Tibial nerve (tissue), 4 donors: ENCODE data around the gene EMC1. TPM values are rescaled to one million over a fixed set of nuclear protein-coding genes. Genes with fewer than 3 reads are reported as not detected.

ENCODE experiments used
- DNase-seq, 2 donors: peaks; one replicate each; pipeline ENCODE4 v3.0.0-alpha.2; 2019; ENCODE audit warnings: low spot score in 2 of 2
- H3K27ac ChIP-seq, 4 donors: fragments of 200-600 bp; sonication (generic) in 3 of 4; one replicate each; pipeline ENCODE4 v1.5.1; 2017 to 2019; ENCODE audit warnings: mild to moderate bottlenecking in 1 of 4
- H3K27me3 ChIP-seq, 2 donors: fragments of 200-600 bp; sonication (generic) in 1 of 2; one replicate each; pipeline versions ENCODE4 v1.5.1 to v1.6.0; 2017 to 2019
- H3K36me3 ChIP-seq, 3 donors: fragments of 200-600 bp; sonication (generic); one replicate each; pipeline ENCODE4 v1.5.1; 2018 to 2019
- H3K4me1 ChIP-seq, 4 donors: fragments of 200-600 bp; sonication (generic) in 3 of 4; one replicate each; pipeline ENCODE4 v1.5.1; 2017 to 2019
- H3K4me3 ChIP-seq, 4 donors: fragments of 200-600 bp; sonication (generic) in 3 of 4; one replicate each; pipeline ENCODE4 v1.5.1; 2017 to 2019; ENCODE audit warnings: mild to moderate bottlenecking in 1 of 4, moderate library complexity in 1 of 4
- H3K9me3 ChIP-seq, 4 donors: fragments of 200-600 bp; sonication (generic) in 3 of 4; one replicate each; pipeline ENCODE4 v1.5.1; 2017 to 2019
- EP300 ChIP-seq, 2 donors: sonication (generic); formaldehyde crosslinking; IDR thresholded peaks; one replicate each; pipeline ENCODE4 v1.6.1; 2017; ENCODE audit warnings: antibody characterized with exemption in 2 of 2, mild to moderate bottlenecking in 1 of 2
- POLR2A ChIP-seq, 2 donors: fragments of 450-650 bp; IDR thresholded peaks; one replicate each; pipeline ENCODE4 v1.6.1; 2017; ENCODE audit warnings: antibody characterized with exemption in 2 of 2, mild to moderate bottlenecking in 2 of 2, moderate library complexity in 2 of 2
- WGBS, 2 donors: methylation state at CpG; one replicate each; pipeline ENCODE4 v1.1.5; 2018; 5-methylcytosine and 5-hydroxymethylcytosine counted together
- total RNA-seq, 4 donors: library from RNA; depleted of rRNA; stranded (reverse); fragments of >200 nt; gene quantifications; one replicate each; pipeline ENCODE4 v1.1.0, GENCODE V29; 2016
- TF ChIP-seq, protein P1 (sequence below), 5 experiments: fragments of 200-600 bp in 3 of 5; fragments of 450-650 bp in 2 of 5; sonication (generic) in 3 of 5; IDR thresholded peaks; one replicate each; pipeline ENCODE4 v1.5.1; 2016 to 2019; ENCODE audit warnings: antibody characterized with exemption in 5 of 5, mild to moderate bottlenecking in 3 of 5, moderate library complexity in 2 of 5

Gene EMC1
- total RNA-seq, 4 donors from 2014 or later: 25.6 to 46.8 (median 39.1) TPM

DNA sequence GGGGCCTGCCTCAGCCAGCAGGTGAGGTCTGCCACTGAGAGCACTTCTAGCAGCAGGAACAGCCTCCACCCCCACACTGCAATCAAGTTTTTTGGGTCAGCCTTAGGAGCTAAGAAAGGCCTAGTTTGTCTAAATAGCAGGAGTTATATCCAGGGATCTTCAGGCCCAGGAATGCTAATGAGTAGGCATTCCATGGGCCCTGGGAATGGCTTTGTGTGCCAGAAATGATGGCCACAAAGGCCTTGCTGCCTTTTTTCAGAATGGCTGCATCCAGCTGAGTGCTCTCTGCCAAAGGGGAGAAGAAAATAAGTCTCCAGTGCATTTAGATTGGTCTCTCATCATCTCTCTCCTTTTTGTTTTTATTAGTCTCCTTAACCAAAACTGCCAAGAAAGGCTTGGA is 3.1 kb upstream of the EMC1 start:
- no peaks in the 10 kb centered on the region for H3K27me3 ChIP-seq
- no peak overlapping the region for H3K4me3 ChIP-seq
- no peak for DNase-seq
- H3K36me3 ChIP-seq: peaks cover 0 to 46% (median 0%) of the 10 kb centered on the region in 3 donors
- H3K27ac ChIP-seq: no peak overlapping the region
- no peaks in the 10 kb centered on the region for H3K9me3 ChIP-seq
- TF ChIP-seq POLR2A (IDR thresholded peaks at IDR 0.05) (no peak), EP300 (IDR thresholded peaks at IDR 0.05) (no peak)
- TF ChIP-seq, protein P1, sequence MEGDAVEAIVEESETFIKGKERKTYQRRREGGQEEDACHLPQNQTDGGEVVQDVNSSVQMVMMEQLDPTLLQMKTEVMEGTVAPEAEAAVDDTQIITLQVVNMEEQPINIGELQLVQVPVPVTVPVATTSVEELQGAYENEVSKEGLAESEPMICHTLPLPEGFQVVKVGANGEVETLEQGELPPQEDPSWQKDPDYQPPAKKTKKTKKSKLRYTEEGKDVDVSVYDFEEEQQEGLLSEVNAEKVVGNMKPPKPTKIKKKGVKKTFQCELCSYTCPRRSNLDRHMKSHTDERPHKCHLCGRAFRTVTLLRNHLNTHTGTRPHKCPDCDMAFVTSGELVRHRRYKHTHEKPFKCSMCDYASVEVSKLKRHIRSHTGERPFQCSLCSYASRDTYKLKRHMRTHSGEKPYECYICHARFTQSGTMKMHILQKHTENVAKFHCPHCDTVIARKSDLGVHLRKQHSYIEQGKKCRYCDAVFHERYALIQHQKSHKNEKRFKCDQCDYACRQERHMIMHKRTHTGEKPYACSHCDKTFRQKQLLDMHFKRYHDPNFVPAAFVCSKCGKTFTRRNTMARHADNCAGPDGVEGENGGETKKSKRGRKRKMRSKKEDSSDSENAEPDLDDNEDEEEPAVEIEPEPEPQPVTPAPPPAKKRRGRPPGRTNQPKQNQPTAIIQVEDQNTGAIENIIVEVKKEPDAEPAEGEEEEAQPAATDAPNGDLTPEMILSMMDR (IDR thresholded peaks at IDR 0.05): no peak
- H3K4me1 ChIP-seq: peaks cover 5 to 44% (median 25%) of the 10 kb centered on the region in 4 donors

DNA sequence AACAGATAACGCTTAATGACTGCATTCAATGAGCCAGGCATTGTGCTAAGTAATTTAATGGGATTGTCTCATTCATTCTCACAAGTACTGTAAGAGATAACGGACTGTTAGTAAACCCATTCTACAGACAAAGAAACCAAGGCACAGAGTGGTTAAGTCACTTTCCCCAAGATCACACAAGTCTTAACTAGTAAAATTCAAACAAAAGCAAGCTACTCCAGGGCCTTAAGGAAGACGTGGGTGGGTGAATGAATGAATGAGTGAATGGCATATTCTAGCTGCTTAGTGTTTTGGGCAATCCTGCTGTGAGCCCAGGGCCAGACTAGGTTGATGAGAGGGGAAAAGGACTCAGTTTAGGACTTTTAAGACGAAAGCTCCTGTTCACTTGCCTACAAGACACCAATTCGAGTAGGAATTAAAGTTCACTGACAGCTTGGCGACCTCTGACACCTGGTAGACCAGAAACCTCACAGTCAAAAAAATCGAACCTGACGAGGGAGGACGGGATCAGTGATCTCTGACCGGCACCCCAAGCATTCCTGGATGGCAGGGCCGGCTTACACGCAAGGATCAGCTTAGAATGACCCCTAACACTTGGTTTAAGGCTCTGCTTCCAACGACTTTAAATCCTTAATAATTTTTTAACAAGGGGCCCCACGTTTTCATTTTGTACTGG is 557 bp downstream of the EMC1 start:
- Histone ChIP-seq H3K27me3 (no peaks in the 10 kb centered on the region), H3K27ac (peak overlapping the region; percentile 91 to 96 (median 92)), H3K9me3 (no peaks in the 10 kb centered on the region), H3K4me3 (peak overlapping the region; percentile 75 to 94 (median 86)), H3K36me3 (peaks cover 0 to 10% (median 0%) of the 10 kb centered on the region in 3 donors), H3K4me1 (peaks cover 5 to 48% (median 25%) of the 10 kb centered on the region in 4 donors)
- 11 to 12% methylated on average over 14 of the region's 14 CpGs for WGBS, 2 donors
- no peak for DNase-seq
- TF ChIP-seq, protein P1 (IDR thresholded peaks at IDR 0.05): no peak
- no peak for TF ChIP-seq EP300 (IDR thresholded peaks at IDR 0.05)
- no peak for TF ChIP-seq POLR2A (IDR thresholded peaks at IDR 0.05)

DNA sequence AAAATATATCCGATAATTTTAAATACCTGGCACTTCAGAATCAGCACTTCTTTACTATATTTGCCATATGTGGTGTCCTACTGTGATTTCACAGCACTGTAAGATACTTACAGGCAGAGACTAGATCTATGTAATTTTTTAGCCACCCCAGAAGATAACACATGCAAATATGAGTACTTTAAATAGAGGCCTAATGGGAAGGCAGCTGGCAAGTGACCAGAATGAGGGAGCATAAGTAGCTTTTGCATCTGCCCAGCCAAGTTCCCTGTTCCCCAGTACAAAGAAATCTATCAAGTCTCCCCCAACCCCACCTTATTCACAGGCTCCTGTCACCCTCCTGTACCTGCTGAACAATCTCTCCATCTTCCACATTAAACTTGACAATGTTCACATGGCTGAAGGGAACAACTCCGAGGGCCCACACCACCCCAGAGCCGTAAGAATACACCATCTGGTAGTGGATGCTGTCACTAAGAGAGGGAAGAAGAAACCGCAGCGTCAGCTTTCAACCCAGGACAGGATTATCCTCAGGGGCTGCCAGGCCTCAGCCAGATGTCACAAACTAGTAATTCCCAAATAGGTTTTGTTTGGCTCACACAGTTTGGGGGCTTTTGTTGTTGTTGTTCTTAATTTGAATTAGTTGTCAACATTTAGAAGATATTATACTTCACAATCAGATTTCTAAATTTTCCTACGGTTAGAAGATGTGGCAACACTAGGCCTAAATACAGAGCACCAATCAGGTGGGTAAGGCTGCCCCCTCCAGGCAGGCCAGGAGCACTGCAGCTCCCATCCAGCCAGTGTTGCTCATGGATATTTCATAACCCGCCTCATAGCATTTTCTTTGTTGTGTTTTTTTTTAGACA is 10.4 kb downstream of the EMC1 start:
- TF ChIP-seq POLR2A (IDR thresholded peaks at IDR 0.05) (no peak), EP300 (IDR thresholded peaks at IDR 0.05) (no peak)
- TF ChIP-seq, protein P1 (IDR thresholded peaks at IDR 0.05): peak; percentile 66 to 95 (median 89)
- Histone ChIP-seq H3K4me3 (no peak overlapping the region), H3K27ac (peak overlapping the region in 2 of 4 donors; percentile 56 to 65), H3K36me3 (peaks cover 0 to 93% (median 28%) of the 10 kb centered on the region in 3 donors), H3K9me3 (no peaks in the 10 kb centered on the region), H3K4me1 (no peaks in the 10 kb centered on the region), H3K27me3 (no peaks in the 10 kb centered on the region)
- DNase-seq: peak; percentile 37 to 68
- WGBS, 2 donors: 65 to 66% methylated on average over 7 of the region's 7 CpGs

DNA sequence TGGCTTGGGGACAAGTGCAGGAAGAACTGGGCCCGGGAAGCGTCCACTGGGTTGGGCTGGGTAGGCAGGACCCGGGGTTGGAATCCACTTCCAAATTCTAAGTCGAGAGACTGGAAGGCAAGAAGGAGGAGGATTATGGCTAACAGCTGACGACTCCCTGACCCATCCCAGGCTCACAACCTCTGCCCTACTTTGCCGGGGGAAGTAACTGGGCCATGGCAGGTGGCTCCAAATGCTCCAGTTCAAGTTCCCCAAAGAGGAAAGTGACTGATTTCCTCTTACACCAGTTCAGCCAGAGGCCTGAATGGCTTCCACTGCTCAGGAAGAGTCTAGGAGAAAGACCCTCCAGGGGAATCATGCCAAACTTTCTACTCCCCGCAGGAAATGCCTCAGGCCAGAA is 11.4 kb downstream of the EMC1 start:
- no peak for TF ChIP-seq POLR2A (IDR thresholded peaks at IDR 0.05)
- H3K27me3 ChIP-seq: no peaks in the 10 kb centered on the region
- H3K27ac ChIP-seq: no peak overlapping the region
- no peak overlapping the region for H3K4me3 ChIP-seq
- DNase-seq: no peak
- H3K4me1 ChIP-seq: no peaks in the 10 kb centered on the region
- H3K36me3 ChIP-seq: peaks cover 0 to 99% (median 28%) of the 10 kb centered on the region in 3 donors
- 83 to 91% methylated on average over 7 of the region's 7 CpGs for WGBS, 2 donors
- H3K9me3 ChIP-seq: no peaks in the 10 kb centered on the region

DNA sequence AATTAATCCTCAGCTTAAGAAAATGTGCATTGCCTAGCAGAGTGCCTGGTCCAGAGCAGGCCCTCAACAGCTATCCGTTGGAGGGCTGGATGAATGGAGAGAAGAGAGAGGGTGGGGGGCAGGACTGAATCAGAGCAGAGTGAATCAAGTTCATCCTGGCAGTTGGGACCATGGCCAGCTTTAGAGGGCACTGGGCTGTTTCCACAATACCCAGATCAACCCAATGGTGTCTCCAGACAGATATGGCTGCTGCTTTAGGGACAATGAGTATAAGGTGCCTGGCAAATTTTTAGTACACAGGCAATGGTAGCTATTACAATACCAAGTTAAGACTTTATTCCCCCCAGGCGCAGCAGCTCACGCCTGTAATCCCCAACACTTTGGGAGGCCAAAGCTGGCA is 17.1 kb downstream of the EMC1 start:
- Histone ChIP-seq H3K27ac (no peak overlapping the region), H3K9me3 (no peaks in the 10 kb centered on the region), H3K4me3 (no peak overlapping the region), H3K36me3 (peaks cover 0 to 100% (median 27%) of the 10 kb centered on the region in 3 donors), H3K27me3 (no peaks in the 10 kb centered on the region), H3K4me1 (peaks cover 0 to 15% (median 0%) of the 10 kb centered on the region in 4 donors)
- no peak for TF ChIP-seq EP300 (IDR thresholded peaks at IDR 0.05)
- TF ChIP-seq POLR2A (IDR thresholded peaks at IDR 0.05): no peak
- TF ChIP-seq, protein P1 (IDR thresholded peaks at IDR 0.05): no peak
- DNase-seq: no peak
- 86 to 88% methylated on average over 3 of the region's 3 CpGs for WGBS, 2 donors
